Epidermal melanocyte (primary cell): ENCODE measurements around the gene SPATA6.

Experiments
- DNase-seq: peaks from one replicate; pipeline ENCODE4 v3.0.0; 2011; ENCODE audit warnings: low spot score; ENCODE audit not compliant: insufficient read length

SPATA6 gene

GRCh38 chr1:48258106-48258505 lies 213.9 kb downstream of the SPATA6 start:
- DNase-seq: no peak

GRCh38 chr1:48254254-48254653 lies 217.8 kb downstream of the SPATA6 start:
- DNase-seq: no peak

GRCh38 chr1:48251821-48252220 lies 220.2 kb downstream of the SPATA6 start:
- no peak for DNase-seq

GRCh38 chr1:48251323-48251722 lies 220.7 kb downstream of the SPATA6 start:
- DNase-seq: no peak

- no peak for DNase-seq
Measured at GRCh38 chr1:48250572-48250971, 221.4 kb downstream of the SPATA6 start.

- no peak for DNase-seq
Measured at GRCh38 chr1:48249868-48250267, 222.1 kb downstream of the SPATA6 start.

GRCh38 chr1:48248356-48248755 lies 223.6 kb downstream of the SPATA6 start:
- no peak for DNase-seq

GRCh38 chr1:48246727-48247126 lies 225.3 kb downstream of the SPATA6 start:
- DNase-seq: no peak
